HepG2 (cell line): ENCODE results near the gene YAP1. TPM values are rescaled to one million over a fixed set of nuclear protein-coding genes. Genes with fewer than 3 reads are reported as not detected.

Experiments
- ADNP ChIP-seq: sonication (generic); formaldehyde crosslinking; IDR thresholded peaks from 2 replicates; pipeline ENCODE4 v1.4.0; 2020; ENCODE audit warnings: missing genetic modification reagents
- AGO2 ChIP-seq: fragments of 200-400 bp; formaldehyde crosslinking; optimal IDR thresholded peaks from 2 replicates; pipeline ENCODE3; 2017; ENCODE audit warnings: mild to moderate bottlenecking, low read depth, low read length, moderate library complexity
- BRF2 ChIP-seq: sonication (generic); formaldehyde crosslinking; IDR thresholded peaks from 2 replicates; pipeline ENCODE4 v1.8.1; 2022; ENCODE audit warnings: mild to moderate bottlenecking, missing genetic modification reagents
- CREM ChIP-seq, 2 experiments: sonication (generic) in 1 of 2; formaldehyde crosslinking in 1 of 2; IDR thresholded peaks; 2 replicates each; pipeline versions ENCODE4 v1.4.0 to v1.6.1; 2016 to 2020; ENCODE audit warnings: antibody characterized with exemption in 1 of 2, mild to moderate bottlenecking in 1 of 2, missing genetic modification reagents in 1 of 2
- GABPA ChIP-seq, 2 experiments: IDR thresholded peaks; 2 replicates each; pipeline ENCODE4 v1.6.1; 2011 to 2016; ENCODE audit warnings: low read depth in 2 of 2, low read length in 1 of 2, missing biosample characterization in 1 of 2, missing genetic modification characterization in 1 of 2
- HMG20B ChIP-seq: conservative IDR thresholded peaks from 2 replicates; pipeline ENCODE4 v1.6.1; 2016; ENCODE audit warnings: missing genetic modification reagents, missing compliant biosample characterization
- HOMEZ ChIP-seq: IDR thresholded peaks from 2 replicates; pipeline ENCODE4 v1.6.1; 2016; ENCODE audit warnings: low read depth
- KAT8 ChIP-seq: IDR thresholded peaks from 2 replicates; pipeline ENCODE4 v1.6.1; 2016; ENCODE audit warnings: missing genetic modification reagents, missing compliant biosample characterization
- NFIB ChIP-seq: sonication (generic); formaldehyde crosslinking; IDR thresholded peaks from 2 replicates; pipeline ENCODE4 v1.9.0; 2021; ENCODE audit warnings: missing genetic modification reagents, mild to moderate bottlenecking, borderline replicate concordance
- PREB ChIP-seq: sonication (generic); formaldehyde crosslinking; IDR thresholded peaks from 2 replicates; pipeline ENCODE4 v1.4.0; 2020; ENCODE audit warnings: missing genetic modification reagents
- REPIN1 ChIP-seq: sonication (generic); formaldehyde crosslinking; IDR thresholded peaks from 2 replicates; pipeline ENCODE4 v1.8.0; 2022; ENCODE audit warnings: missing genetic modification reagents, low read depth, mild to moderate bottlenecking, borderline replicate concordance
- RFX3 ChIP-seq: IDR thresholded peaks from 2 replicates; pipeline ENCODE4 v1.6.1; 2016; ENCODE audit warnings: missing biosample characterization, missing genetic modification reagents
- SMC3 ChIP-seq: IDR thresholded peaks from 2 replicates; pipeline ENCODE4 v1.6.1; 2011; ENCODE audit warnings: low read length, improper control_type of control experiment
- SNAI1 ChIP-seq: sonication (generic); formaldehyde crosslinking; IDR thresholded peaks from 2 replicates; pipeline ENCODE4 v1.5.0; 2020; ENCODE audit warnings: mild to moderate bottlenecking, missing genetic modification reagents, borderline replicate concordance
- SOX13 ChIP-seq, 3 experiments: fragments of 450-650 bp in 1 of 3; sonication (generic) in 1 of 3; formaldehyde crosslinking in 1 of 3; IDR thresholded peaks in 2 of 3; conservative IDR thresholded peaks in 1 of 3; 2 replicates each; pipeline versions ENCODE4 v1.5.0 to v1.6.1; 2016 to 2020; ENCODE audit warnings: antibody characterized with exemption in 1 of 3, mild to moderate bottlenecking in 1 of 3, missing compliant biosample characterization in 1 of 3, missing genetic modification reagents in 1 of 3, moderate library complexity in 1 of 3
- SP4 ChIP-seq: sonication (generic); formaldehyde crosslinking; IDR thresholded peaks from 2 replicates; pipeline ENCODE4 v1.8.1; 2023; ENCODE audit warnings: mild to moderate bottlenecking, missing genetic modification reagents
- SSRP1 ChIP-seq: IDR thresholded peaks from 2 replicates; pipeline ENCODE4 v1.6.1; 2016; ENCODE audit warnings: control low read depth
- TCF7 ChIP-seq: sonication (generic); IDR thresholded peaks from 2 replicates; pipeline ENCODE4 v1.6.1; 2016; ENCODE audit warnings: antibody characterized with exemption, low read depth
- TRIM24 ChIP-seq: sonication (generic); formaldehyde crosslinking; IDR thresholded peaks from 2 replicates; pipeline ENCODE4 v1.8.0; 2022; ENCODE audit warnings: mild to moderate bottlenecking, missing genetic modification reagents
- ZNF234 ChIP-seq: sonication (generic); formaldehyde crosslinking; conservative IDR thresholded peaks from 2 replicates; pipeline ENCODE4 v1.5.1; 2020; ENCODE audit warnings: mild to moderate bottlenecking, missing genetic modification reagents
- ZNF441 ChIP-seq: sonication (generic); formaldehyde crosslinking; IDR thresholded peaks from 2 replicates; pipeline ENCODE4 v1.7.0; 2021; ENCODE audit warnings: missing genetic modification reagents, borderline replicate concordance
- ZNF510 ChIP-seq: sonication (generic); formaldehyde crosslinking; IDR thresholded peaks from 2 replicates; pipeline ENCODE4 v1.4.0; 2020; ENCODE audit warnings: low read depth, mild to moderate bottlenecking, missing genetic modification reagents
- ZNF710 ChIP-seq: sonication (generic); formaldehyde crosslinking; IDR thresholded peaks from 2 replicates; pipeline ENCODE4 v1.5.0; 2020; ENCODE audit warnings: mild to moderate bottlenecking, missing genetic modification reagents, borderline replicate concordance
- polyA plus RNA-seq, 8 experiments: library from polyadenylated mRNA; depleted of rRNA in 3 of 8; stranded (reverse) in 7 of 8; unstranded in 1 of 8; fragments of >200 nt; fragmentation: Illumina TruSeq in 4 of 8; extraction: Trizol in 4 of 8; gene quantifications; 2 replicates each; pipeline versions ENCODE4 v1.2.1 to v1.2.3, GENCODE V29; 2011 to 2016; ENCODE audit warnings: low read depth in 4 of 8, missing spikeins in 1 of 8, mixed read lengths in 1 of 8; ENCODE audit not compliant: insufficient read depth in 1 of 8
- total RNA-seq, 5 experiments: library from RNA; depleted of rRNA; stranded (reverse); fragments of >200 nt; fragmentation: Illumina TruSeq; extraction: Trizol; gene quantifications; 2 replicates each; pipeline ENCODE4 v1.2.3, GENCODE V29; 2016; ENCODE audit warnings: low read depth in 1 of 5

Gene YAP1
- total and polyA plus RNA-seq, 2 of the 13 experiments (the other 11 are each of a cell fraction or from before 2014, with no cell fraction given): 59.5 to 91.0 TPM

DNA sequence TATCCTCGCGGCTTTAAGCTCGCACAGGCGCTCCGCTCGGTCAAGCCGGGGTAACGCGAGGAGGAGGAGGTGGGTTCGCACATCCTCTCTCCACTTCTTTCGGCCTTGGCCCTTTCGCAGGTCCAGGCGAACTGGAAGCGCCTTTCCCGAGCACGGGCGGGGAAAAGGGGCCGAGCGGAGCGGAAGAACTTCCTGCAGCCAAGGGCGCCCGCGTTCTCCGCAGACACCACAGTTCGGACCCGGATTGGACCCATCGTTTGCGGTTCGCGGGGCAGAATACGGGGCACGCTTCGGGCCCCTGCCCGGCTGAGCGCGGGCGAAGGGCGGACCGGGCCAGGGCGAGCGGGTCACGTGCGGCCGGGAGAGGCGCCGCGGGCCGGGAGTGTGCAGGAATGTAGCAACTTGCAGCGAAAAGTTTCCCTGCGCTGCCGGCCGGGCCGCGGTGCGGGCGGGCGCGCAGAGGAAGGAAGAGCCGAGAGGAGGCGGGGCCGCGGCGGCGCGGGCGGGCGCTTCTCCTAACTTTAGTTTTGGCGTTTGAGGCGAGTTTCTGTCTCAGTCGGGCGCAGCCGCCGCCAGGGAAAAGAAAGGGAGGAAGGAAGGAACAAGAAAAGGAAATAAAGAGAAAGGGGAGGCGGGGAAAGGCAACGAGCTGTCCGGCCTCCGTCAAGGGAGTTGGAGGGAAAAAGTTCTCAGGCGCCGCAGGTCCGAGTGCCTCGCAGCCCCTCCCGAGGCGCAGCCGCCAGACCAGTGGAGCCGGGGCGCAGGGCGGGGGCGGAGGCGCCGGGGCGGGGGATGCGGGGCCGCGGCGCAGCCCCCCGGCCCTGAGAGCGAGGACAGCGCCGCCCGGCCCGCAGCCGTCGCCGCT is at the start of gene YAP1 (continued):
- TF ChIP-seq SOX13 (IDR thresholded peaks at IDR 0.05) (peak; percentile 12; the same call in 1 of the 2 replicates), SOX13 (CRISPR knock-in tag; conservative IDR thresholded peaks at IDR 0.05 in 1 of 2, IDR thresholded peaks at IDR 0.05 in 1 of 2) (peak in 1 of 2 experiments; percentile 71; a peak in 1 of 4 replicates), BRF2 (CRISPR knock-in tag) (peak; percentile 98), REPIN1 (CRISPR knock-in tag) (no peak; the same call in 1 of the 2 replicates), SMC3 (no peak), TRIM24 (CRISPR knock-in tag) (no peak), GABPA (IDR thresholded peaks at IDR 0.05; ENCODE audit: low read depth, low read length) (peak; percentile 48; the same call in 1 of the 2 replicates), GABPA (CRISPR knock-in tag; IDR thresholded peaks at IDR 0.05; ENCODE audit: low read depth) (peak; percentile 62), ZNF441 (CRISPR knock-in tag) (peak; percentile 72; the same call in 1 of the 2 replicates), NFIB (CRISPR knock-in tag) (no peak), ZNF710 (peak; percentile 83), SNAI1 (CRISPR knock-in tag) (no peak), SP4 (CRISPR knock-in tag) (peak; percentile 86), RFX3 (CRISPR knock-in tag) (no peak), KAT8 (CRISPR knock-in tag) (peak; percentile 58; the same call in 1 of the 2 replicates), SSRP1 (CRISPR knock-in tag) (no peak; the same call in 1 of the 2 replicates), TCF7 (0 out of 2 replicates have a peak, but pooled peaks have one; percentile 10), HMG20B (no peak; the same call in 1 of the 2 replicates), ZNF234 (CRISPR knock-in tag) (no peak; the same call in 1 of the 2 replicates), HOMEZ (CRISPR knock-in tag) (no peak), PREB (CRISPR knock-in tag) (no peak), ADNP (0 out of 2 replicates have a peak, but pooled peaks have one; percentile 41), AGO2 (peak; percentile 95), ZNF510 (CRISPR knock-in tag) (no peak; the same call in 1 of the 2 replicates), CREM (IDR thresholded peaks at IDR 0.05) (no peak), CREM (CRISPR knock-in tag; IDR thresholded peaks at IDR 0.05) (no peak)
